CD4-positive, alpha-beta T cell treated with Interleukin-21 for 1 hour (primary cell): ENCODE measurements around the gene CRB1.
A peak's percentile ranks its signal among the peaks of the same experiment; 100 is the strongest.
"Not testable (repeated sequence)": the region's sequence is repeated elsewhere in the genome, so short reads cannot be mapped to it uniquely, and the experiment has no call there.

Source experiments
- DNase-seq: peaks from one replicate; pipeline ENCODE4 v3.0.0-alpha.2; 2020

Gene CRB1

DNA sequence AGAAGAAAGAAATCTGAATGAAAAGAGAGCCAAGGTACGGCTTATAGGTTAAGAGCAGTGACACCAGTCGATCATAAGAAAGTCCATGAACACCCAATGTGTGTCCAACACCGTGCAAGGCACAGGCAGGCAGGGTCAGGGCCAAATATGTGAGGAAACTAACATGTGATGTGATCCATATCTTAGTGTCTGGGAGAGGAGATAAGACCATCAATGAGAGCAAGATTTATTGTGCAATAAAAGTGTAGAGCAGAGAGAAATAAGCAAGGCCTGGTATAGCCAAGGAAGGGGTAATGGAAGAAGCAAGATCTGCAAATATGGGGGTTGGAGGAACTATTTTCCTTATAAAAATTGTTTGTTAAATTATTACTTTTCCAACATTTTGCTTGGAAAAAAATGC is 198.8 kb downstream of the CRB1 start:
- no peak for DNase-seq

GRCh38 chr1:197467881-197468280 is 199.8 kb downstream of the CRB1 start:
- no peak for DNase-seq

- no peak for DNase-seq
These were observed 200.6 kb downstream of the CRB1 start for GRCh38 chr1:197468543-197469175.

DNA sequence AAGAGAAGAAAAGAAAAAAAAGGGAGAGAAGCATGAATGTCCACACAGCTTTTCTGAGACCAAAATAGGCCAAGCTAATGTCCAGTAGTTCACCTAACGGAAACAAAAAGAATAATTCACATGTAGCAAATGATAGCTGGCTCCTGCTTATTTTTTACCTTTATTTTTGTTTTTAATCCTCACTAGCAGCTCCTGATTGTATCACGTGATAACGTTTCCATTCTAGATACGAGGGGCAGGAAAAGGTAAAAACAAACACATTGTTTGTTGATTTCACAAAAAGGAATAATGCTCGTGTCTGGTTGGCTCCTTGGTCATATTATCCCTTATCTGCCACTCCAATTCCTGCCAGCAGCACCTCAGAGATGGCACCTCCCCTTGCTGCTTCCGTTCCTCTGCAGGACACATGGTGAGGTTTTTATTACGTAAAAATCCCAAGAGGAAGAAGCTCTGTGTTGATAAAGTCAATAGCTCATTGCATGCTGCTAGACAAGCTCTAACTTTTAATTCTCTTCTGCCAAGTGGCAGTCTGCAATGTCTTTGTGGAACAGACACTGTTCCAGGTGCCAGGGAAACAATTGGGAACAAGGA is 201.7 kb downstream of the CRB1 start:
- DNase-seq: no peak

GRCh38 chr1:197470330-197470729 is 202.3 kb downstream of the CRB1 start:
- DNase-seq: no peak

DNA sequence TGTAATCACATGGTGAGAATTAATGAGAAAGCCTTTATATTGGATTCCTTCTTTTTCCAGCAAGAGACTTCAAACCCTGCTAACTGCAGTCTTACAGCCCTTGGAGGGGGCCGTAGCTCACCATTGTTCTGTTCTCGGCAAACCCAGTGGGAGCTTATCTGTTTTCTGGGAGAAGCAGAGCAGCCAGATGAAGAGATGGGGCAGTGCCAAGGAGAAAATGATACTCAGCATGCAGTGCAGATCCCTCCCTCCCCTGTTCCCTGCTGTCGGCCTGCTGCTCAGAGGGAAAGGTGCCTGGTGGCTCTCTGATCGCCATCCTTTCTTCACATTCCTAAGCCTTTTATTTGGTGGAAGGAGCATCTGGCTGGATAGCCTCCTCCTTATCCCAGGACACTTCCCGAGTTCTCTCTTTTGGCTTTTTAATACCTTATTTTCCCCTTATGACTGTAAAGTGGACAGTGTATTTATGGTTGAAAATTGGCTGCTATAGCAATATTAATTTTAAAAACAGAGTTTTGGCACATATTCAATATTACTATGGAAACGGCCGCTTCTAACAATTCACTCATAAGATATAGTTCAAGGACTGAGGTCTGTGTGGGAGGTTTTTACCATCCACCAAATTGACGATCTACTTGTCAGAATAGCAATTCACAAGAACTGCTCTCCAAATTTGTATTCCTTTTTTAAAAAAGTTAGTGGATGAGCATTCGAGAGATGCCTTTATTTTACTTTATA is 203.4 kb downstream of the CRB1 start:
- no peak for DNase-seq

- no peak for DNase-seq
These were observed 204.1 kb downstream of the CRB1 start for GRCh38 chr1:197472141-197472540.

DNA sequence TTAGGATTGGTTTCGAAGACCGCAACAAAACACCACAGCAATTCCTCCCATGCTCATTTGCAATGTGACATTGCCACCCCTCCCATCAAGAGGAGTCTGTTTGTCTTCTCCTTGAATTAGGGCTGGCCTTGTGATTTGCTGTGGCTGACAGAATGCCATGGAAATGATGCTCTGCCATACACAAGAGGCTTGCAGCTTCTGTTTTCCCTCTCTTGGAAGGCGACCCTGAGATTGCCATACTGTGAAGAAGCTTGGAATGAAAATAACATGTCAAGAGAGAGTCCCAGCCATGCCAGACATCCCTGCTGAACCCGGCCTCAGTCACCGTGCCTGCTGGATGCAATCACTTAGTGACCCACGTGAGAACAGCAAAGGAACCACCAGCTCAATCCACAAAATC is 212.4 kb downstream of the CRB1 start:
- DNase-seq: no peak

- peak; percentile 8 for DNase-seq
These were observed 213.0 kb downstream of the CRB1 start for GRCh38 chr1:197481101-197481500.

GRCh38 chr1:197485790-197486189 is 217.7 kb downstream of the CRB1 start:
- no peak for DNase-seq

DNA sequence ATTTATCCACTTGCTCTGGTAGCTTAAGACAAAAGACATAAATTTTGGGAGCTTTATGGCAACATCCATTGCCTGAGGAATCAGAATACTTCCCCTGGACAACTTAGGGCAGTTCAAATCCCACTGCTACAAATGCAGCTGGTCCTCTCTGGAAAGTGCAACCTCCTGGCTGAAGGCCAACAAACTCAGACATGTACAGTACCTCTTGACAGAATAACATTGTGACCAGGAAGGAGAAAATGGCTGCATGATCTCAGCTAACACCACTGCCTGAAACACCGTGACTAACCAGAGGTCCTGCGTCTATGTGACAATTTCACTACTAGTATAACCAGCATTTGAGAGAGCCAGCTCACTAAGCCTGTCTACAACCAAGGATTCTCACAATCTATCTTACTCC is 218.9 kb downstream of the CRB1 start:
- DNase-seq: no peak

- not testable (repeated sequence) for DNase-seq
These were observed 223.5 kb downstream of the CRB1 start for GRCh38 chr1:197491505-197491904.

DNA sequence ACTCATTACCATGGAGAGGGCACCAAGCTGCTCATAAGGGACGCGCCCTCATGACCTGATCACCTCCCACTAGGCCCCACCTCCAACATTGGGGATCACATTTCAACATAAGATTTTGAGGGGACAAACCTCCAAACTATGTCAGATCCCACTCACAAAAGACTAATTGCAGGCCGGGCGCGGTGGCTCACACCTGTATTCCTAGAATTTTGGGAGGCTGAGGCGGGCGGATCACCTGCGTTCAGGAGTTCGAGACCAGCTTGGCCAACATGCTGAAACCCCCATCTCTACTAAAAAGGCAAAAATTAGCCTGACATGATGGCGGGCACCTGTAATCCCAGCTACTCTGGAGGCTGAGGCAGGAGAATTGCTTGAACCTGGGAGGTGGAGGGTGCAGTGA is 228.7 kb downstream of the CRB1 start:
- no peak for DNase-seq

DNA sequence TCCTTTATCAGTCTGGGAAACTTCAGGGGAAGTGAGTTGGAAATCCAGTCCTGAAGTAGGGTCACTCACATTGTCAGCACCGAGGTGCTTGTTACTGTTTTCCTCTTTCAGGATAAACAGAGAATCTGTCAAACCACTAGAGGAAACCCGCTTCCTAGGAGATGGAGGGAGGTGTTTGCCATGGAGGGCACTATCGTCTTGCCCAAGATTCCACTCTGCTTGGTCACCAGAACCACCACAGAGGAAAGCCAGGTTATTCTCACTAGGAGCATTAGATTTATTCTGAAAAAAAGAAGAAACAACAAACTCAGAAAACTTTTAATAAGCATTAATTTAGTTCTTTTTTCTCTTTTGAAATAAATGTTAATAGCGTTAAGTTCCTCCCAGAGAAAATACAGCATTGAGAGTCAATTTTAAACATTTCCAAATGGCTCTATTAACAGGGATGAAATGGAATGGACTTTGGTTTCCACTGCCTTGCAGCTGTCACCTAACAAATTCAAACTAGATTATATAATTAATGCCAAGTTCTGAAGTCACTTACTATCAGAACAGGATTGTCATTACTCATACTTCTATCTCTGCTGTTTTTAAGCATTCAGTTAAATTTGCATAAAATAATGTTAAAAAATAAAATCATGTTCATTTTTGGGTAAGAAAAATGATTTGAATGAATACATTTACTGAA is 242.8 kb downstream of the CRB1 start:
- DNase-seq: no peak

GRCh38 chr1:197515421-197515820 is 247.4 kb downstream of the CRB1 start:
- DNase-seq: no peak

- peak; percentile 10 for DNase-seq
These were observed 251.8 kb downstream of the CRB1 start for GRCh38 chr1:197519741-197520334.

GRCh38 chr1:197521118-197521739 is 253.2 kb downstream of the CRB1 start:
- DNase-seq: peak; percentile 47

GRCh38 chr1:197526736-197527371 is 258.8 kb downstream of the CRB1 start:
- DNase-seq: peak; percentile 36
